K562 (cell line): ENCODE data around the gene CFAP251.

Experiments
- CAMTA2 ChIP-seq: fragments of 250-450 bp; sonication (Bioruptor Pico); conservative IDR thresholded peaks from 2 replicates; pipeline ENCODE4 v1.5.1; 2022
- CBX3 ChIP-seq, 2 experiments: IDR thresholded peaks; 1 replicate in 1 of 2; 2 replicates in 1 of 2; pipeline ENCODE4 v1.6.1; 2012; ENCODE audit warnings: inconsistent platforms in 2 of 2, low read length in 2 of 2, borderline replicate concordance in 1 of 2, control low read depth in 1 of 2
- POLR2A ChIP-seq: fragments of 450-650 bp; conservative IDR thresholded peaks from 2 replicates; pipeline ENCODE4 v1.6.1; 2016
- POLR2AphosphoS5 ChIP-seq: IDR thresholded peaks from 2 replicates; pipeline ENCODE4 v1.6.1; 2011; ENCODE audit warnings: mild to moderate bottlenecking, low read depth, low read length, moderate library complexity; ENCODE audit not compliant: control insufficient read depth, insufficient read depth
- REST ChIP-seq, 2 experiments: fragments of 450-650 bp; formaldehyde crosslinking in 1 of 2; IDR thresholded peaks; 2 replicates each; pipeline versions ENCODE4 v1.4.0 to v1.6.1; 2014 to 2020; ENCODE audit warnings: mild to moderate bottlenecking in 2 of 2, borderline replicate concordance in 1 of 2, low read depth in 1 of 2
- SIN3A ChIP-seq, 2 experiments: fragments of 150-350 bp in 1 of 2; IDR thresholded peaks; 2 replicates each; pipeline ENCODE4 v1.6.1; 2011 to 2016; ENCODE audit warnings: borderline replicate concordance in 2 of 2, low read depth in 2 of 2, low read length in 2 of 2, mild to moderate bottlenecking in 2 of 2, moderate library complexity in 2 of 2; ENCODE audit not compliant: control insufficient read depth in 1 of 2
- USF2 ChIP-seq: sonication (generic); formaldehyde crosslinking; IDR thresholded peaks from 2 replicates; pipeline ENCODE4 v1.5.0; 2020; ENCODE audit warnings: missing genetic modification reagents
- ZNF174 ChIP-seq: fragments of 250-450 bp; sonication (Bioruptor Pico); IDR thresholded peaks from 2 replicates; pipeline ENCODE4 v1.4.0; 2020; ENCODE audit warnings: mild to moderate bottlenecking
- ZNF444 ChIP-seq: fragments of 250-450 bp; sonication (Bioruptor Pico); IDR thresholded peaks from 2 replicates; pipeline ENCODE4 v1.4.0; 2020; ENCODE audit warnings: mild to moderate bottlenecking, moderate library complexity
- ZNF764 ChIP-seq: fragments of 250-450 bp; sonication (Bioruptor Pico); IDR thresholded peaks from 2 replicates; pipeline ENCODE4 v1.4.0; 2020; ENCODE audit warnings: low read depth, mild to moderate bottlenecking, moderate library complexity

- TF ChIP-seq ZNF444 (CRISPR knock-in tag): no peak
- no peak for TF ChIP-seq ZNF764 (CRISPR knock-in tag)
- no peak for TF ChIP-seq POLR2AphosphoS5
- no peak for TF ChIP-seq REST (IDR thresholded peaks at IDR 0.05; ENCODE audit: borderline replicate concordance)
- TF ChIP-seq REST (CRISPR knock-in tag; IDR thresholded peaks at IDR 0.05; ENCODE audit: low read depth): no peak
- TF ChIP-seq CAMTA2 (CRISPR knock-in tag): no peak
- no peak for TF ChIP-seq POLR2A
- no peak for TF ChIP-seq SIN3A (IDR thresholded peaks at IDR 0.05; ENCODE audit: borderline replicate concordance in 2 of 2, control insufficient read depth in 1 of 2, low read depth in 2 of 2, low read length in 2 of 2)
- TF ChIP-seq ZNF174 (CRISPR knock-in tag): no peak
- TF ChIP-seq CBX3 (IDR thresholded peaks at IDR 0.05; ENCODE audit: borderline replicate concordance in 1 of 2, low read length in 2 of 2): no peak
- TF ChIP-seq USF2 (CRISPR knock-in tag): no peak
Measured at GRCh38 chr12:122048151-122048550, 129.8 kb downstream of the CFAP251 start.
